ENCODE results near the gene LRMDA.

GRCh38 chr10:75707080-75707840 lies 275.8 kb downstream of the LRMDA start:
- TF ChIP-seq CTCF (IDR thresholded peaks at IDR 0.05) (no peak), POLR2A (IDR thresholded peaks at IDR 0.05) (no peak)

All from sigmoid colon (tissue), 3 donors.